HG03378 (cell line): ENCODE measurements around the gene KIF17.
"Not testable (repeated sequence)": the region's sequence is repeated elsewhere in the genome, so short reads cannot be mapped to it uniquely, and the experiment has no call there.

ENCODE experiments used
- ATAC-seq: cut with Tn5 transposase; IDR thresholded peaks from one replicate; pipeline ENCODE4 v1.9.1; 2021; ENCODE audit warnings: mild to moderate bottlenecking, moderate library complexity; ENCODE audit not compliant: unreplicated experiment

The KIF17 gene

DNA sequence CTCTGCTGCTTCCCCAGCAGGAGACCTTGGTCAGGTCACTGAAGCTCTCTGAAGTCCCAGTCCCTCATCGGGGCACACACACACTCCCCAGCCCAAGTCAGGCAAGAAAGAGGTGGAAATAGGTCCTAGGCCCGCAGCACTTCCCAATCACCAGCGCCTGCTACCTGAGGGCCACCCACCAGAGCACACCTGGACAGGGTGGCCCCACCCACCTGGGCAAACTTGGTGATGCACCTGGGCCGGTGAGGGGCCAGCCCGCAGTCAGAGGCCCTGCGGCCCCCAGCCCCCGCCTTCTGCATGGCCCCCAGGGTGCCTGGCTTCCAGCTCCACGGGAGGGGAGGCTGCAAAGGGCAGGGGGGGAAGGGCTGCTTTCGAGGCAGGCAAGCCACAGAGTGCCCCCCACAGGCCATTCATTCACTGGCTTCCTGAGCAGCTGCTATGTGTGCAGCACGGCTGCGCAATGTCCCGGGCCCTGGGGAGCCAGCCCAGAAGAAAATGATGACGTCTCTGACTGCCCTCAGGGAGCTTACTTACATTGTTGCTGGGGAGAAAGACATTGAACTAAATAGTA lies 10.0 kb upstream of the KIF17 start:
- no peak for ATAC-seq

DNA sequence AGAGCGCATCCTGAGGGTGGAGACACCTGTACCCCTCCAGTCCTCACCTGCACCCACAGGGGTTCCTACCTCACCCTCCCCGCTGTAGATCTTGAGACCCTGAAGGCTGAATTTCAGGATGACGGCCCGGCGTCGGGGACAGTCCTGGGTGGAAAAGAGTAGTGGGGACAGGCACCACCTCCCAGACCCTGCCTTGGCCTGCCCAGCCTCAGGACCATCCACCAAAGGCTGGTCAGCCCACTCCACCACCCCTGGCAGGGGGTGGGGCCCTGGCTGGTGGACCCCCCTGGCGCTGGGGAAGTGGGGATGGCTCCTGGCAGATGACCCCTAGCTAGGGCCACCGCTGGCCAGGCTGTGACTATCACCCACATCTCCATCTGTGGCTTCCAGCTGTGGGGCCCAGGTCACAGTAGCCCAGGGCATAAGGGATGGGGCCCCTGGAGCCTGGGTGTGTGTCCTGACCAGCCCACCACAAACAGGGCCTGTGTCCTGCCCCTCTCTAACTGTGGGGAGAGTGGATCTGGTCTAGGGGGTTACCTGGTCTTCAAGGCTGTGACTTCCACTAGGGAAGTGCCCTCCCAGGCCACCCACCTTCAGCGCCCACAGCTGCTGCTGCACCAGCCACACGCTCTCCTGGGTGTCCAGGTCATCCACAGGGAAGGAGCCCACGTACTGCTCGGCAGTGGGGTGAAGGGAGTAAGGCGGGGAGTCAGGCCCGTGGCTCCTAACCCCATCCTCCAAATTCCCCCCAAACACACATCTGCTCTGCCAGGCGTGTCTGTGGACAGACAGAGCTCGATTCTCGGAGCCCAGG lies 9.3 kb upstream of the KIF17 start:
- no peak for ATAC-seq

DNA sequence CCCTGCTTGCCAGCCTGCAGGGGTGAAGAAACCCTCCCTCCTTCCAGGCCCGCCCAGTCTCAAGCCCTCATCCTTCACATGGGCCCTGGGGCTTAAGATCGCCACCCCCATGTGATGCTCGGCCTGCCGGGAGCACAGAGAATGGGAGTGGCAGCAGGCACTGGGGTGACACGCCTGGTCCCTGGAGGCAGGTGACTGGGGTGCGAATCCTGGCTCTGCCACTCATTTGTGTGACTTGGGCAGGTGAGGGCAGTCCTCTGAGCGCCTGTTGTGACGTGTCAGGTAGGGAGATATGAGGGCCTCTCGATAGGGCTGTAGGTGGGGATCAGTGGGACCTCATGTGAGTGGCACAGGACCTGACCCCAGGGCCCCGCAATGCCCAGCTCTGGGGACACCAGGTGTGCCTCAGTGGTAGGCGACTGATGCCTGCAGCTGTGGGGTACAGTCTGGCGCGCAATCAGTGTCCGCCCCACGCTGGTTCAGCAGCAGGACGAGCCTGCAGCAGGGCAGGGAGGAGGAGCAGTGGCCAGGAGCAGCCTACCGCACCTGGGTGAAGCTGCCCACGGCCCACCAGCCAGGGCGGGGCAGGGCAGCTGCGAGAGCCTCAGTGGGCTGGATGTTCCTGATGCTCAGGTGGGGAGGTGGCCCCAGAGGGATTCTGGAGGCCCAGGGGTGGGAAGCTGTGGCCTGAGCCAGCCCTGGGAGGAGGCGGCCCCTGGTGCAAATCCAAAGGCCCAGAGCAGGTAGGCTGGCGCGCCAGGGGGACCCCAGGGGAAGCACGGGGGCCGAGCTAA lies 8.5 kb upstream of the KIF17 start:
- ATAC-seq: no peak

- ATAC-seq: no peak
Measured at GRCh38 chr1:20725189-20726117, 7.6 kb upstream of the KIF17 start.

DNA sequence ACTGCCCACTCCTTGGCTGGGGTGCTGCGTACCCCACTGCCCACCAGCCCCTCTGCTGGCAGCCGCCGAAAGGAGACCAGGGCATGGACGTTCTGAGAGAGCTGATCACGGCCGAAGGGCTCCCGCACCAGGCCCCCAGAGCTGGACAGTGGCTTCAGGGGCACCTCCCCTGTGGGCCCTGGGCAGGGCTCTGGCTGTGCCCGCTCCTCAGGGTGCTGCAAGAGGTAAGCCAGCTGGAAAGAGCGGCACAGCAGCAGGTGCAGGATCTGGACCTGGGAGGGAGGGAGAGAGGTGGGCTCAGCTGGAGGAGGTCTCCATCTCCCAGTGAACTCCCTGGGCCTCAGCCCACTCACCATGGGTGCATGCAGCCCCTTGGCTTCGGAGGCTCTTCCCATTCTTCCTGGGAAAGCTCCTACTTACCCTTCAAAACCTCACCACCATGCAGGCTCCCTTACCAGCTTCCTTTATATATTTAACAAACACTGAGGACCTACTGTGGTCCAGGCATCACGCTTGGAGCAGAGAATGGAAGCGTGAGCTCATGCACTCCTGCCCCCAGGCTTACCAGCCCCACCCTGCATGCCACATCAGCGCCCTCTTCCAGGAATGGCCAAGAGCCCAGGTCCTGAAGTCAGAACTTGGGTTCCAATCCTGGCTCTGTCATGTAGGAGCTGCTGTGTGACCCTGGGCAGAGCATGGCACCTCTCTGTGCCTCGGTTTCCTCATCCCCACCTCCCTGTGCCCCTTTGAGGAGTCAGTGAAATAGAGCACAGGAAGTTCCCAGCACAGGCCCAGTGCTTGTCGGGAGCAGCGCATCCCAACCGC lies 6.8 kb upstream of the KIF17 start:
- ATAC-seq: no peak

DNA sequence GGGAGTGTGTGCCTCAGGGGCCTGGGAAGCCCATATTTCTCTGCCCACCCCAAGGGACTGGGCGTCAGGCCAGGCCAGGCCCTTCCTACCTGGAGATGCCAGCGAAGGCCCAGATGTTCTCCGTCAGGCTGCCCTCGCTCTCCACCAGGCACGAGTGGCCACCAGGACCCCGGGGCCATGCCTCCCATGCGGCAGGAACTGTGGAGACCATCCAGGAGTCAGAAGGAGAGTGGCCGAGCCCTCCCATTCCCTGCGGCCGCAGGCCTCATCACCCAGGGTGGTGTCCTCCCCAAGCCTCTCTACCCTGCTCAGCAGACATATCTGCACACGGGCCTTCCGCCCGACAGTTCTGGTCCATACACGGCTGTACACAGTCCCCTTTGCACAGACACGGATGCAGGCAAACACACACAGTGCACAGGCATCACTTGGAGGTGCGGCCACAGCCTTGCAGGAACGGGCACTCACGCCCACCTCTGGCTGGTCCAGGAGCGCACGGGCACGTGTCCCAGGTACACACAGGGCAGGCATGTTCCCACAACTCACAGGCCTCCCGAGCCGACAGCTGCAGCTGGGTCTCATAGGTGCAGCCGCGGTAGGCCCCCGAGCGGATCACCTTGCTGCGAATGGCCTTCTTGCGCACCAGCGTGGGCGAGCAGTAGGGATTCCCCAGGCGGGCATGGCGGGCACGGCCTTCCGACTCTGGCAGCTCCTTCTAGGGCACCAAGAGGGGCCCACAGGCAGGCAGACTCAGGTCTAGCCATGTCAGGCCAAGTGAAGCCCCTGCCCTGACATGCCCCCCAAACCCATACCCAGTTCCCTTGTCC lies 5.9 kb upstream of the KIF17 start:
- no peak for ATAC-seq

- no peak for ATAC-seq
Measured at GRCh38 chr1:20723159-20723536, 5.3 kb upstream of the KIF17 start.

DNA sequence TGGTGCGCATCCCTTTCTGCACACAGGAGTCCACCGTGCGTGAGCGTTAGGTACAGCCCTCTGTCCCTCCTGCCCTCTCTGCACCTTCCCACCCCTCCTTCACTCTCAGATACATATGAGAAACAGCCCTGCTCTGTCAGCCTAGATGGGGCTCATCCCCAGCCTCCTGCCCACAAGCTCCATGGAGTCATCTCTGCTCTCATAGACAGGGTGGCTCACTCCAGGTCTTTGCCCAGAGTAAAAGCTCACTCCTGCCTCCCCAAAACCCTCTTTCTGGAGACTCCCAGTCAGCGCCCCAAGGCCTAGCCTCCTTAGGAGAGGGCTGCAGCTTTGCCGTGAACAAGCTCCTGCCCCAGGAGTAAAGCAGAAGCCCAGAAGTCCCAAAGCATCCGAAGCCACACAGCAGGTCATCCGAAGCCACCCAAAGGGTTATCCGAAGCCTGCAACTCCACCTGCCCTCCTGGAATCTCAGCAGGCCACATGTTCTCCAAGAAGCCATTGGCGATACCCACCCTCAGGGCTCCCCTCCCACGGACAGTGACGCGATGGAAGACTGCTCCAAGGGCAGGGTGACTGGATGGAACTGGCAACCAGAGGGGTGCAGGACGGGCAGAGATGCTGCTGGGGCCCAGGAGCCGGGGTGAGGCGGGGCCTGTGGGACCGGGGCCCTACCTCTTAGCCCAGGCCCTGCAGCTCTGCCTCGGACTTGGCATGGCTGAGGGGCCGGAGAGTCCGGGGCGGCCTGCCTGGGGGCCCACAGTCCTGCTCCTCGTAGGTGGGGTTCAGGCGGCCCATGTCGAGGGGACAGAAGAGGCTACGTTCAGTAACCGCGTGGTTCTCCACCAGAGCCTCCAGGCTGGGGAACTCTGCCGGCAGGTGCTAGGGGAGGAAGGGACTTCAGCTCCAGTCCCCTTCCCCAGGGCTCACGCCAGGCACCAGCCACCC lies 3.6 kb upstream of the KIF17 start:
- no peak for ATAC-seq

DNA sequence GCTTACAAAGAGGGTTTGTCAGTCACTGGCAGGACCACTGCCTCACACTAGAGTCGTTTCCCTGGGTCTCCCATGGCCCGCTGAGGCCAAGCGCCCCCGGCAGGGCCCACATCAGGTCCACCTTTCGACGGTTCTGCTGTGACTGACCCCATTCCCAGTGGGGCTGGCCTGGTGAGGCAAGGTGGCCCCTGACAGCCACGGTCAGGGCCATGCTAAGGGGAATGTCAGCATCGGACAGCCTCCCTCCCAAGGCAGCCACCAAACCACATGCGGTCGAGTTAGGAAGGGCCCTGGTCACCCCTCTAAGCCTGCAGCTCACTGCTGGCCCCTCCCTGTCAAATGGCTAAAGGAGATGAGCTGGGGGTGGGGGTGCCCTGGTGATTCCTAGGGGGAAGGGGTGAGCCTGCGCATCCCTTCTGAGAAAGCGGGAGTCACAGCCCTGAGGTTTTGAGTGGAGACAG lies 2.9 kb upstream of the KIF17 start:
- ATAC-seq: no peak

DNA sequence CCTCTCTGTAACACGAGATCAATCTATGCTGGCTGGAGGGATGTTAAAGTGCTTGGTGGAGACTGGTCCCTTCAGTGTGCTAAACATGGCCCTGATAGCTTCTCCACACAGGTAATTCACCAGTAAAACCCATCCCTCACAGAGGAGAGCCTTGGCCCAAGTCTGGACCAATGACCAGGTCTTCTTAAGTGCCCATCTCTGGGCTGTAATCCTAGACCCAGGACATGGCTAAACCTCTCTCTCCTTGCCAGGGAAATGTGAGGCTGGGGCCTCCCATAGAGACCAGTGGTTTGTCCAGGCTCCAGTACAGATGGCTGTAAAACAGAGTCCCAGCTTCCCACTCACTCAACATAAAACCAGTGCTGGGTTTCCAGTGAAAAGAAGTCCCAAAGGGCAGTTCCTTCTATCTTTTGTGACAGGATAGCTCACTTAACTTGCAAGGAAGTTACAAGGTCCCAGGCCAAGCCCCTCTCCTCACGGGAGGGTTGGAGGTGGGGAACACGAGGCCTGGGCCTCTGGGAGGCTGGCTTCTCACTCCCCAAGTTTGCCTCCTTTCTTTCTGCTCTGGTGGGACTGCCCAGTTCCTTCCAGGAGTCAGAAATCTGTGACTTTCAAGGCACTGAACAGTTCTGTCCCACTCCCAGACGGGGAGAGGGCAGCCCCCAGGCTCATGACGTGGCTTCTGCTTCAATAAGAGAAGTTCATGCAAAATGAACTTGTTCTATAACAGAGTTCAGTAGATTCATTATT lies 2.2 kb upstream of the KIF17 start:
- ATAC-seq: no peak

DNA sequence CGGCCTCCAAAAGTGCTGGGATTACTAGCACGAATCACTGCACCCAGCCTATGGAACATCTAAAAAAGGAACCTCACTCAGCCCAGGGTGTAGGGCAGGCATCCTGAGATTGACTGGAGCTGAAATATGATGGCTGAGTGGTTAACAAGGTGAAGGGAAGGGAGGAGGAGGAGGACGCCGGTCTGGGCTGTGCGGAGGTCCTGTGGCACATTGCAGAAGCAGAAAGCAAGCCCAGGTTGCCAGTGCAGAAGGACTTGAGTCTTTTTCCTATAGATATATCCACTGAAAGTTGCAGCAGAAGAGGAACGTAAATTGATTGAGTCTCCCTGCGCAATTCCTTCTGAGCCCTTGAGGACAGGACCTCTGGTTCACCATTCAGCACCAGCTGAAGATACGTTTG lies 1.5 kb upstream of the KIF17 start:
- no peak for ATAC-seq

- not testable (repeated sequence) for ATAC-seq
Measured at GRCh38 chr1:20718343-20718882, 606 bp upstream of the KIF17 start.

GRCh38 chr1:20716232-20716631 lies 1.6 kb downstream of the KIF17 start:
- no peak for ATAC-seq

GRCh38 chr1:20715406-20715805 lies 2.4 kb downstream of the KIF17 start:
- ATAC-seq: no peak

- no peak for ATAC-seq
Measured at GRCh38 chr1:20713440-20713839, 4.4 kb downstream of the KIF17 start.

DNA sequence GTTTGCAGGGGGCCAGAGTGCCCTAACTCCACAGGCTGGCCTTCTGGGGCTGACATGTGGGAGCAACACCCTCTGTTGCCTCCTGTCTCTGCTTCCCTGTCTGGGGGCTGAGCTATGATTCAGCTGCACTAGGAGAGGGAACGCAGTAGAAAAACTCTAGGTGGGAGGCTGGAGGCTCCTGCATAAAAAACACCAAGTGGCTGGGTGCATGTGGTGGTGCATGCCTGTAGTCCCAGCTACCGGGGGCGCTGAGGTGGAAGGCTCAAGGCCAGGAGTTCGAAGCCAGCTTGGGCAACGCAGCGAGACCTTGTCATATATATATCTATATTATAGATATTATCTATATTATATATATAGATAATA lies 5.6 kb downstream of the KIF17 start:
- no peak for ATAC-seq
